Activated CD8-positive, alpha-beta memory T cell treated with anti-CD3 and anti-CD28 coated beads for 1 hour (primary cell): ENCODE measurements around the gene NEURL1B.

Experiments used
- DNase-seq, 2 donors: peaks; one replicate each; pipeline ENCODE4 v3.0.0-alpha.2; 2020; ENCODE audit warnings: low read depth in 1 of 2; ENCODE audit errors: extremely low read depth in 1 of 2

Gene NEURL1B

GRCh38 chr5:172713113-172713808 lies 72.2 kb downstream of the NEURL1B start:
- DNase-seq, result peak; percentile 42 to 71

- DNase-seq, result no peak
These were observed 72.9 kb downstream of the NEURL1B start for GRCh38 chr5:172713809-172714490.

- peak; percentile 36 to 47 for DNase-seq
These were observed 73.7 kb downstream of the NEURL1B start for GRCh38 chr5:172714491-172715420.

GRCh38 chr5:172715421-172715780 lies 74.3 kb downstream of the NEURL1B start:
- no peak for DNase-seq

- DNase-seq, result no peak
These were observed 75.0 kb downstream of the NEURL1B start for GRCh38 chr5:172715931-172716682.

GRCh38 chr5:172716796-172717313 lies 75.8 kb downstream of the NEURL1B start:
- peak; percentile 62 to 81 for DNase-seq

GRCh38 chr5:172717481-172718195 lies 76.6 kb downstream of the NEURL1B start:
- DNase-seq, result no peak

GRCh38 chr5:172718527-172719114 lies 77.6 kb downstream of the NEURL1B start:
- no peak for DNase-seq

- no peak for DNase-seq
These were observed 78.1 kb downstream of the NEURL1B start for GRCh38 chr5:172719211-172719610.

GRCh38 chr5:172720655-172721054 lies 79.6 kb downstream of the NEURL1B start:
- DNase-seq, result no peak

GRCh38 chr5:172721455-172722326 lies 80.6 kb downstream of the NEURL1B start:
- no peak for DNase-seq

- no peak for DNase-seq
These were observed 81.3 kb downstream of the NEURL1B start for GRCh38 chr5:172722327-172722815.

- no peak for DNase-seq
These were observed 82.4 kb downstream of the NEURL1B start for GRCh38 chr5:172723508-172723907.

- no peak for DNase-seq
These were observed 83.5 kb downstream of the NEURL1B start for GRCh38 chr5:172724242-172725183.

GRCh38 chr5:172725273-172725672 lies 84.2 kb downstream of the NEURL1B start:
- DNase-seq, result no peak

- DNase-seq, result no peak
These were observed 84.7 kb downstream of the NEURL1B start for GRCh38 chr5:172725785-172726184.

- DNase-seq, result no peak
These were observed 85.9 kb downstream of the NEURL1B start for GRCh38 chr5:172726966-172727365.
